Measurements from ENCODE around the gene ZBTB34.

ZBTB34 gene

GRCh38 chr9:126864771-126865170 is 4.3 kb downstream of the ZBTB34 start:
- no peak overlapping the region for H3K27ac ChIP-seq (ENCODE audit: low read depth, low read length)
- no peak overlapping the region for H3K4me3 ChIP-seq (ENCODE audit: insufficient read depth, low read length, poor library complexity, severe bottlenecking)
- H2AFZ ChIP-seq (ENCODE audit: low read depth, low read length, severe bottlenecking): no peak overlapping the region
- no peaks in the 10 kb centered on the region for H3K36me3 ChIP-seq (ENCODE audit: low read length)
- no peak for TF ChIP-seq CTCF (IDR thresholded peaks at IDR 0.05; ENCODE audit: insufficient read depth, low read length, poor library complexity, severe bottlenecking)
- no peak for TF ChIP-seq EZH2phosphoT487 (conservative IDR thresholded peaks at IDR 0.05; ENCODE audit: low read length)
- no peaks in the 10 kb centered on the region for H3K27me3 ChIP-seq (ENCODE audit: low read length)
- 0 out of 2 replicates have a peak, but pooled peaks cover 3% of the 10 kb centered on the region for H4K20me1 ChIP-seq (ENCODE audit: low read depth, low read length)
- no peaks in the 10 kb centered on the region for H3K9me2 ChIP-seq (replicated peaks; ENCODE audit: insufficient read depth, low read length)
- H3K4me2 ChIP-seq (ENCODE audit: low read depth, low read length, poor library complexity, severe bottlenecking): no peak overlapping the region
- H3F3A ChIP-seq (ENCODE audit: insufficient read depth): 0 out of 2 replicates have a peak, but pooled peaks cover 4% of the 10 kb centered on the region
- H3K9me3 ChIP-seq (ENCODE audit: insufficient read depth, low read length): no peaks in the 10 kb centered on the region
- H3K9ac ChIP-seq (ENCODE audit: low read length): no peak overlapping the region
- no peaks in the 10 kb centered on the region for H3K79me2 ChIP-seq (ENCODE audit: insufficient read depth, low read length)

GRCh38 chr9:126869368-126869767 is 8.9 kb downstream of the ZBTB34 start:
- no peak overlapping the region for H2AFZ ChIP-seq (ENCODE audit: low read depth, low read length, severe bottlenecking)
- no peaks in the 10 kb centered on the region for H3K79me2 ChIP-seq (ENCODE audit: insufficient read depth, low read length)
- no peaks in the 10 kb centered on the region for H3F3A ChIP-seq (ENCODE audit: insufficient read depth)
- H3K27ac ChIP-seq (ENCODE audit: low read depth, low read length): no peak overlapping the region
- no peaks in the 10 kb centered on the region for H3K9me3 ChIP-seq (ENCODE audit: insufficient read depth, low read length)
- no peaks in the 10 kb centered on the region for H3K36me3 ChIP-seq (ENCODE audit: low read length)
- H3K27me3 ChIP-seq (ENCODE audit: low read length): no peaks in the 10 kb centered on the region
- H4K20me1 ChIP-seq (ENCODE audit: low read depth, low read length): no peaks in the 10 kb centered on the region
- H3K4me3 ChIP-seq (ENCODE audit: insufficient read depth, low read length, poor library complexity, severe bottlenecking): no peak overlapping the region
- H3K4me2 ChIP-seq (ENCODE audit: low read depth, low read length, poor library complexity, severe bottlenecking): no peak overlapping the region
- TF ChIP-seq EZH2phosphoT487 (conservative IDR thresholded peaks at IDR 0.05; ENCODE audit: low read length) (no peak), CTCF (IDR thresholded peaks at IDR 0.05; ENCODE audit: insufficient read depth, low read length, poor library complexity, severe bottlenecking) (no peak)
- H3K9ac ChIP-seq (ENCODE audit: low read length): no peak overlapping the region
- no peaks in the 10 kb centered on the region for H3K9me2 ChIP-seq (replicated peaks; ENCODE audit: insufficient read depth, low read length)

GRCh38 chr9:126872516-126872915 is 12.1 kb downstream of the ZBTB34 start:
- Histone ChIP-seq H3K36me3 (ENCODE audit: low read length) (no peaks in the 10 kb centered on the region), H3K27ac (ENCODE audit: low read depth, low read length) (no peak overlapping the region), H3K4me2 (ENCODE audit: low read depth, low read length, poor library complexity, severe bottlenecking) (no peak overlapping the region), H3F3A (ENCODE audit: insufficient read depth) (peaks cover 11% of the 10 kb centered on the region; the same call in 1 of the 2 replicates), H2AFZ (ENCODE audit: low read depth, low read length, severe bottlenecking) (no peak overlapping the region), H3K79me2 (ENCODE audit: insufficient read depth, low read length) (no peaks in the 10 kb centered on the region), H3K27me3 (ENCODE audit: low read length) (no peaks in the 10 kb centered on the region), H3K9me3 (ENCODE audit: insufficient read depth, low read length) (no peaks in the 10 kb centered on the region), H4K20me1 (ENCODE audit: low read depth, low read length) (no peaks in the 10 kb centered on the region), H3K9ac (ENCODE audit: low read length) (no peak overlapping the region), H3K4me3 (ENCODE audit: insufficient read depth, low read length, poor library complexity, severe bottlenecking) (no peak overlapping the region), H3K9me2 (replicated peaks; ENCODE audit: insufficient read depth, low read length) (no peaks in the 10 kb centered on the region)
- TF ChIP-seq EZH2phosphoT487 (conservative IDR thresholded peaks at IDR 0.05; ENCODE audit: low read length): no peak
- no peak for TF ChIP-seq CTCF (IDR thresholded peaks at IDR 0.05; ENCODE audit: insufficient read depth, low read length, poor library complexity, severe bottlenecking)
